GM10266 (cell line): ENCODE measurements around the gene SCGN.
A peak's percentile ranks its signal among the peaks of the same experiment; 100 is the strongest.

ENCODE experiments used
- DNase-seq: peaks from one replicate; pipeline ENCODE4 v3.0.0; 2012; ENCODE audit errors: extremely low spot score
- CTCF ChIP-seq: IDR thresholded peaks from 2 replicates; pipeline ENCODE4 v1.5.1; 2012; ENCODE audit warnings: mild to moderate bottlenecking, low read depth; ENCODE audit not compliant: control insufficient read depth, insufficient read depth; ENCODE audit errors: missing control alignments

The SCGN gene

GRCh38 chr6:25652007-25652515 is at the start of gene SCGN:
SCGN (plus strand) TSS chr6:25652215; CDS start chr6:25652404, 189 bp downstream.
- DNase-seq: peak; percentile 52
- no peak for TF ChIP-seq CTCF

- no peak for DNase-seq
- TF ChIP-seq CTCF: no peak
Measured at GRCh38 chr6:25602674-25602982, 49.4 kb upstream of the SCGN start.

- DNase-seq: no peak
- no peak for TF ChIP-seq CTCF
Measured at GRCh38 chr6:25603251-25603650, 48.8 kb upstream of the SCGN start.

- no peak for DNase-seq
- TF ChIP-seq CTCF: no peak
Measured at GRCh38 chr6:25606151-25606550, 45.9 kb upstream of the SCGN start.

GRCh38 chr6:25608558-25609174 is 43.3 kb upstream of the SCGN start:
- no peak for DNase-seq
- TF ChIP-seq CTCF: no peak

- no peak for DNase-seq
- TF ChIP-seq CTCF: no peak
Measured at GRCh38 chr6:25612666-25613065, 39.3 kb upstream of the SCGN start.

GRCh38 chr6:25613415-25613814 is 38.6 kb upstream of the SCGN start:
- no peak for TF ChIP-seq CTCF
- no peak for DNase-seq
